HEK293 (cell line): Measurements from ENCODE around the gene ALOX12B.
"Not testable (repeated sequence)": the region's sequence is repeated elsewhere in the genome, so short reads cannot be mapped to it uniquely, and the experiment has no call there.

Source experiments
- CTCF ChIA-PET: fragments of 350-600 bp; formaldehyde crosslinking; extraction: SDS; loops from one replicate; lab custom pipeline; 2021; ENCODE audit warnings: antibody characterized with exemption; lab: Yijun Ruan, JAX
- POLR2A ChIA-PET: fragments of 300-600 bp; formaldehyde crosslinking; extraction: SDS; loops from one replicate; lab custom pipeline; 2020; ENCODE audit warnings: antibody characterized with exemption, inconsistent platforms; lab: Yijun Ruan, JAX
- H3K27ac ChIP-seq: fragments of 200-500 bp; sonication (Bioruptor generic); 2 replicates; pipeline ENCODE4 v1.5.1; 2014; ENCODE audit warnings: low read depth, low read length, control low read depth, inconsistent platforms; ENCODE audit errors: extremely low read depth
- H3K36me3 ChIP-seq, 2 experiments: fragments of 200-500 bp in 1 of 2; sonication (Bioruptor generic) in 1 of 2; 1 replicate in 1 of 2; 2 replicates in 1 of 2; pipeline ENCODE4 v1.5.1; 2014 to 2017; ENCODE audit warnings: inconsistent platforms in 2 of 2, low read length in 2 of 2; ENCODE audit not compliant: control insufficient read depth in 2 of 2, insufficient read depth in 1 of 2
- H3K4me1 ChIP-seq: fragments of 200-500 bp; sonication (Bioruptor generic); 2 replicates; pipeline ENCODE4 v1.5.1; 2014; ENCODE audit warnings: mild to moderate bottlenecking, low read length, inconsistent platforms; ENCODE audit not compliant: control insufficient read depth, insufficient read depth
- H3K4me3 ChIP-seq: 2 replicates; pipeline ENCODE4 v1.5.1; 2011; ENCODE audit warnings: low read depth, mild to moderate bottlenecking, control low read depth, low read length, moderate library complexity
- H3K9me3 ChIP-seq: fragments of 200-500 bp; sonication (Bioruptor generic); 2 replicates; pipeline ENCODE4 v1.5.1; 2014; ENCODE audit warnings: low read depth, low read length, inconsistent platforms; ENCODE audit not compliant: control insufficient read depth, insufficient read depth
- BCL11B ChIP-seq: fragments of 450-650 bp; formaldehyde crosslinking; IDR thresholded peaks from 2 replicates; pipeline ENCODE4 v1.5.1; 2016; ENCODE audit warnings: low read depth, missing biosample characterization, missing genetic modification characterization
- CTCF ChIP-seq: fragments of 450-650 bp; formaldehyde crosslinking; IDR thresholded peaks from 2 replicates; pipeline ENCODE4 v1.5.1; 2016; ENCODE audit warnings: missing biosample characterization, missing genetic modification characterization
- GLIS1 ChIP-seq: fragments of 450-650 bp; formaldehyde crosslinking; IDR thresholded peaks from 2 replicates; pipeline ENCODE4 v1.5.1; 2016; ENCODE audit warnings: missing biosample characterization, missing genetic modification characterization
- KLF10 ChIP-seq: fragments of 450-650 bp; IDR thresholded peaks from 2 replicates; pipeline ENCODE4 v1.5.1; 2018; ENCODE audit warnings: missing biosample characterization, mild to moderate bottlenecking, missing genetic modification characterization
- KLF8 ChIP-seq: fragments of 450-650 bp; formaldehyde crosslinking; IDR thresholded peaks from 2 replicates; pipeline ENCODE4 v1.5.1; 2016; ENCODE audit warnings: missing biosample characterization, missing genetic modification characterization
- KLF9 ChIP-seq: fragments of 450-650 bp; formaldehyde crosslinking; IDR thresholded peaks from 2 replicates; pipeline ENCODE4 v1.5.1; 2016; ENCODE audit warnings: missing biosample characterization, missing genetic modification characterization, low read depth
- PATZ1 ChIP-seq: fragments of 450-650 bp; formaldehyde crosslinking; IDR thresholded peaks from 2 replicates; pipeline ENCODE4 v1.5.1; 2016; ENCODE audit warnings: missing biosample characterization, missing genetic modification characterization
- REPIN1 ChIP-seq: fragments of 450-650 bp; formaldehyde crosslinking; IDR thresholded peaks from 2 replicates; pipeline ENCODE4 v1.5.1; 2017; ENCODE audit warnings: missing biosample characterization, missing genetic modification characterization, low read depth
- YY1 ChIP-seq: fragments of 450-650 bp; formaldehyde crosslinking; IDR thresholded peaks from 2 replicates; pipeline ENCODE4 v1.5.1; 2018; ENCODE audit warnings: missing biosample characterization, missing genetic modification characterization
- YY2 ChIP-seq: fragments of 450-650 bp; formaldehyde crosslinking; IDR thresholded peaks from 2 replicates; pipeline ENCODE4 v1.5.1; 2016; ENCODE audit warnings: missing biosample characterization, missing genetic modification characterization
- ZBTB17 ChIP-seq: fragments of 450-650 bp; formaldehyde crosslinking; IDR thresholded peaks from 2 replicates; pipeline ENCODE4 v1.5.1; 2016; ENCODE audit warnings: missing biosample characterization, missing genetic modification characterization
- ZFP69B ChIP-seq: fragments of 450-650 bp; formaldehyde crosslinking; IDR thresholded peaks from 2 replicates; pipeline ENCODE4 v1.5.1; 2016; ENCODE audit warnings: missing biosample characterization, missing genetic modification characterization
- ZNF10 ChIP-seq: fragments of 450-650 bp; formaldehyde crosslinking; IDR thresholded peaks from 2 replicates; pipeline ENCODE4 v1.5.1; 2017; ENCODE audit warnings: missing biosample characterization, missing genetic modification characterization
- ZNF169 ChIP-seq: fragments of 450-650 bp; formaldehyde crosslinking; IDR thresholded peaks from 2 replicates; pipeline ENCODE4 v1.5.1; 2016; ENCODE audit warnings: missing biosample characterization, missing genetic modification characterization
- ZNF184 ChIP-seq: fragments of 450-650 bp; IDR thresholded peaks from 2 replicates; pipeline ENCODE4 v1.5.1; 2018; ENCODE audit warnings: missing biosample characterization, mild to moderate bottlenecking, missing genetic modification characterization
- ZNF24 ChIP-seq: fragments of 450-650 bp; formaldehyde crosslinking; IDR thresholded peaks from 2 replicates; pipeline ENCODE4 v1.5.1; 2016; ENCODE audit warnings: missing biosample characterization, missing genetic modification characterization
- ZNF280D ChIP-seq: fragments of 450-650 bp; formaldehyde crosslinking; IDR thresholded peaks from 2 replicates; pipeline ENCODE4 v1.5.1; 2016; ENCODE audit warnings: missing biosample characterization, missing genetic modification characterization
- ZNF610 ChIP-seq: fragments of 450-650 bp; formaldehyde crosslinking; IDR thresholded peaks from 2 replicates; pipeline ENCODE4 v1.5.1; 2016; ENCODE audit warnings: missing biosample characterization, missing genetic modification characterization, borderline replicate concordance
- ZNF639 ChIP-seq: fragments of 450-650 bp; formaldehyde crosslinking; IDR thresholded peaks from 2 replicates; pipeline ENCODE4 v1.5.1; 2016; ENCODE audit warnings: missing biosample characterization, missing genetic modification characterization
- ZNF654 ChIP-seq: fragments of 450-650 bp; formaldehyde crosslinking; IDR thresholded peaks from 2 replicates; pipeline ENCODE4 v1.5.1; 2016; ENCODE audit warnings: low read depth, missing biosample characterization, missing genetic modification characterization
- ZNF660 ChIP-seq: fragments of 450-650 bp; IDR thresholded peaks from 2 replicates; pipeline ENCODE4 v1.5.1; 2018; ENCODE audit warnings: missing biosample characterization, mild to moderate bottlenecking, missing genetic modification characterization
- ZNF664 ChIP-seq: fragments of 450-650 bp; formaldehyde crosslinking; IDR thresholded peaks from 2 replicates; pipeline ENCODE4 v1.5.1; 2016; ENCODE audit warnings: missing biosample characterization, missing genetic modification characterization
- ZNF747 ChIP-seq: fragments of 450-650 bp; formaldehyde crosslinking; IDR thresholded peaks from 2 replicates; pipeline ENCODE4 v1.5.1; 2016; ENCODE audit warnings: missing biosample characterization, missing genetic modification characterization
- ZNF837 ChIP-seq: fragments of 450-650 bp; formaldehyde crosslinking; IDR thresholded peaks from 2 replicates; pipeline ENCODE4 v1.5.1; 2016; ENCODE audit warnings: missing biosample characterization, missing genetic modification characterization
- ZXDB ChIP-seq: fragments of 450-650 bp; formaldehyde crosslinking; IDR thresholded peaks from 2 replicates; pipeline ENCODE4 v1.5.1; 2016; ENCODE audit warnings: missing biosample characterization, missing genetic modification characterization

Gene ALOX12B

GRCh38 chr17:8062435-8062806 lies 25.1 kb downstream of the ALOX12B start (continued):
- TF ChIP-seq ZNF837 (tag by site-specific recombination) = no peak
- peak; percentile 9; the same call in 1 of the 2 replicates for TF ChIP-seq ZFP69B
- TF ChIP-seq ZNF184 (tag by site-specific recombination) = no peak; the same call in 1 of the 2 replicates
- no peak for TF ChIP-seq ZNF169 (tag by site-specific recombination)
- no peak for TF ChIP-seq ZNF747
- no peak for TF ChIP-seq ZXDB (tag by site-specific recombination)
- no peak for TF ChIP-seq ZNF280D (tag by site-specific recombination)
- TF ChIP-seq ZNF24 = peak; percentile 31; the same call in 1 of the 2 replicates
- peak; percentile 31; the same call in 1 of the 2 replicates for TF ChIP-seq KLF9
- TF ChIP-seq ZNF660 = 0 out of 2 replicates have a peak, but pooled peaks have one; percentile 36
- TF ChIP-seq ZNF10 (tag by site-specific recombination) = no peak
- no peak for TF ChIP-seq REPIN1 (tag by site-specific recombination)
- TF ChIP-seq, all 188 proteins: peak for 10

- ChIA-PET POLR2A (interaction anchor here (2.3 kb wide), 1 partner anchor 233 kb away, joined by 8 read pairs; the partner anchor contains the start of gene SLC25A35), CTCF (interaction anchor here (0.6 to 7.9 kb wide), 31 partner anchors 8 to 935 kb away, joined by 3 to 214 read pairs (median 5); partner anchors contain the start of genes ALOX12B, ALOXE3, CHD3 and KRABD2)
- H3K36me3 ChIP-seq, H3K9me3 ChIP-seq, H3K4me3 ChIP-seq, H3K27ac ChIP-seq: not testable (repeated sequence)
- peak; percentile 73 for TF ChIP-seq GLIS1 (tag by site-specific recombination)
- TF ChIP-seq PATZ1 (tag by site-specific recombination) = peak; percentile 36; the same call in 1 of the 2 replicates
- peaks cover 15% of the 10 kb centered on the region for H3K4me1 ChIP-seq
These were observed 25.7 kb downstream of the ALOX12B start for GRCh38 chr17:8061851-8062250.

- H3K4me3 ChIP-seq = no peak overlapping the region
- peaks cover 15% of the 10 kb centered on the region for H3K4me1 ChIP-seq
- no peaks in the 10 kb centered on the region for H3K36me3 ChIP-seq
- H3K9me3 ChIP-seq = no peaks in the 10 kb centered on the region
- CTCF ChIA-PET = interaction anchor here (0.5 to 7.9 kb wide), 60 partner anchors 8 to 1458 kb away, joined by 3 to 214 read pairs (median 4); partner anchors contain the start of genes ALOX12B, ALOXE3, CTC1 and PER1
- POLR2A ChIA-PET = interaction anchor here (0.5 to 2.3 kb wide), 6 partner anchors 13 to 235 kb away, joined by 3 to 8 read pairs (median 4); partner anchors contain the start of genes AURKB and SLC25A35
- no peak overlapping the region for H3K27ac ChIP-seq
- TF ChIP-seq ZNF664 (tag by site-specific recombination) (no peak), KLF8 (tag by site-specific recombination) (0 out of 2 replicates have a peak, but pooled peaks have one; percentile 17), ZNF654 (tag by site-specific recombination) (peak; percentile 98), ZNF660 (peak; percentile 67; the same call in 1 of the 2 replicates), YY2 (tag by site-specific recombination) (peak; percentile 67), YY1 (tag by site-specific recombination) (peak; percentile 86), ZNF639 (tag by site-specific recombination) (no peak), BCL11B (tag by site-specific recombination) (no peak), KLF10 (tag by site-specific recombination) (0 out of 2 replicates have a peak, but pooled peaks have one; percentile 16), CTCF (tag by site-specific recombination) (0 out of 2 replicates have a peak, but pooled peaks have one; percentile 30), ZBTB17 (tag by site-specific recombination) (peak; percentile 41; the same call in 1 of the 2 replicates), ZNF610 (tag by site-specific recombination) (no peak)
These were observed 27.2 kb downstream of the ALOX12B start for GRCh38 chr17:8060274-8060673.
